ENCODE measurements around the gene MOGAT2. TPM values are rescaled to one million over a fixed set of nuclear protein-coding genes. Genes with fewer than 3 reads are reported as not detected.

MOGAT2 gene
- total RNA-seq, 1 donor from 2014 or later = not detected

DNA sequence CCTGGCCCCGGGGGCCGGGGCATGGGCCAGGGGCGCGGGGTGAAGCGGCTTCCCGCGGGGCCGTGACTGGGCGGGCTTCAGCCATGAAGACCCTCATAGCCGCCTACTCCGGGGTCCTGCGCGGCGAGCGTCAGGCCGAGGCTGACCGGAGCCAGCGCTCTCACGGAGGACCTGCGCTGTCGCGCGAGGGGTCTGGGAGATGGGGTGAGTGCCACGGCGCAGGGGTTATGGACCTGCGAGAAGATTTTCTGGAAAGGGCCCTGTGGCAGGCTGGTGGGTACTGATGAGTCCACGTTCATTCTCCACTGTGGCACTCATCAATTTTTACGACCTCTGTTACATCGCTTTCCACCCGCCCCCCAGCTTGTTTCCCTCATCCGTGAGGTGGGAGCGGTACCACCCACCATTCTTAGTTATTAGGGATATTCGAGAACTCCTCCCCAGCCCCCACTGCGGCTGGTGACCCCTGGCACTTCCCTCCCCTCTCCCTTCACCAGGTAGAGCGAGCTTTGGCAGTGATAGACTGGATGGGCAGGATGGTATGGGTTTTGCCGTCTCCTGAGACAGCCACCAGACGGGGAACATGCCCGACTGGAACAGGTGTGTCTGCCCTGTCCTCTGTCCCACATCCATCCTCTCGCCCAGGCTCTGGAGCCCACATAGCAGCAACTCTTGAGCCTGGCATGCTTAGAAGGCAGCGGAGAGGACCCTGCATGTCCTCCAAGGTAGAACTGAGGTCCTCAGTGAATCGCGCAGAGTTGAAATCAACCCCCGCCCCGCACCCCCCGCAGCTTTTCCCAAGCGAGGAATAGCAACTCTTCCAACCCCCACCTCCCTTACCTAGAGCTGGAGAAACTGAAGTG lies 51.5 kb downstream of the MOGAT2 start:
- Histone ChIP-seq H3K79me2 (ENCODE audit: insufficient read depth, low read length) (no peaks in the 10 kb centered on the region), H2AFZ (ENCODE audit: low read depth, low read length) (peak overlapping the region; percentile 86), H3K36me3 (ENCODE audit: insufficient read depth, low read length) (no peaks in the 10 kb centered on the region), H3K9ac (ENCODE audit: low read length) (peak overlapping the region; percentile 84), H4K20me1 (ENCODE audit: insufficient read depth, low read length) (no peaks in the 10 kb centered on the region), H3K27me3 (ENCODE audit: insufficient read depth, low read length) (peaks cover 31% of the 10 kb centered on the region), H3K4me1 (ENCODE audit: insufficient read depth, low read length) (peaks cover 10% of the 10 kb centered on the region), H3K9me3 (ENCODE audit: insufficient read depth, low read depth, low read length) (no peaks in the 10 kb centered on the region), H3K4me3 (ENCODE audit: insufficient read depth, low read depth, low read length) (peak overlapping the region; percentile 51), H3K27ac (ENCODE audit: low read depth, low read length) (no peak overlapping the region), H3K4me2 (ENCODE audit: low read length) (peak overlapping the region; percentile 92)
- Mint-ChIP-seq H3K27me3 (ENCODE audit: low read depth, unreplicated experiment) (peaks cover 76% of the 10 kb centered on the region), H3K4me3 (ENCODE audit: unreplicated experiment) (peak overlapping the region; percentile 41), H3K9me3 (ENCODE audit: unreplicated experiment) (peaks cover 7% of the 10 kb centered on the region), H3K36me3 (ENCODE audit: low read depth, unreplicated experiment) (peaks cover 1% of the 10 kb centered on the region), H3K4me1 (ENCODE audit: low read depth, unreplicated experiment) (no peaks in the 10 kb centered on the region), H3K27ac (ENCODE audit: unreplicated experiment) (no peak overlapping the region)
- TF ChIP-seq, protein P1, sequence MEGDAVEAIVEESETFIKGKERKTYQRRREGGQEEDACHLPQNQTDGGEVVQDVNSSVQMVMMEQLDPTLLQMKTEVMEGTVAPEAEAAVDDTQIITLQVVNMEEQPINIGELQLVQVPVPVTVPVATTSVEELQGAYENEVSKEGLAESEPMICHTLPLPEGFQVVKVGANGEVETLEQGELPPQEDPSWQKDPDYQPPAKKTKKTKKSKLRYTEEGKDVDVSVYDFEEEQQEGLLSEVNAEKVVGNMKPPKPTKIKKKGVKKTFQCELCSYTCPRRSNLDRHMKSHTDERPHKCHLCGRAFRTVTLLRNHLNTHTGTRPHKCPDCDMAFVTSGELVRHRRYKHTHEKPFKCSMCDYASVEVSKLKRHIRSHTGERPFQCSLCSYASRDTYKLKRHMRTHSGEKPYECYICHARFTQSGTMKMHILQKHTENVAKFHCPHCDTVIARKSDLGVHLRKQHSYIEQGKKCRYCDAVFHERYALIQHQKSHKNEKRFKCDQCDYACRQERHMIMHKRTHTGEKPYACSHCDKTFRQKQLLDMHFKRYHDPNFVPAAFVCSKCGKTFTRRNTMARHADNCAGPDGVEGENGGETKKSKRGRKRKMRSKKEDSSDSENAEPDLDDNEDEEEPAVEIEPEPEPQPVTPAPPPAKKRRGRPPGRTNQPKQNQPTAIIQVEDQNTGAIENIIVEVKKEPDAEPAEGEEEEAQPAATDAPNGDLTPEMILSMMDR (IDR thresholded peaks at IDR 0.05; ENCODE audit: insufficient read depth, low read depth, low read length) = no peak
- TF ChIP-seq EZH2 (IDR thresholded peaks at IDR 0.05; ENCODE audit: insufficient read depth, low read length) = peak; percentile 88
- no peak for FAIRE-seq
- no peak for DNase-seq (ENCODE audit: low read depth)

DNA sequence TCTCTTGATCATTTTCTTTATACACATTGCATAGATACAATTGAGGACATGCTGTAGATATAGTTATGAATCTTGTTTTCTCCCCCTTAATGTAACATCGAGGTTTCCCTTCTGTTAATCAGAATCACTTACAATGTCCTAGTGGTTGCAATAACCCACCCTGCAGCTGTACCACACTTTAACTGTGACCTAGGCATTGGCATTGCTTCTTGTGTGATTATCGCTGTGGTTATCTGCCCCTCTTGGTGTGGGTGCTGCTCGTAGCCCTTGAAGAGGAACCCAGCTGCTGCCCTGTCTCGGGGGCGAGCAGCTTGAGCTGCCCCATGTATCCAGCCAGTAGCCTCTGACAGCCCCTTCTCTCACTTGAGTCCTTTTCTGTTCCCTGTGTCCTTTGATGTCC lies 52.5 kb downstream of the MOGAT2 start:
- no peak for DNase-seq (ENCODE audit: low read depth)
- no peak overlapping the region for H2AFZ ChIP-seq (ENCODE audit: low read depth, low read length)
- Mint-ChIP-seq H3K27ac (ENCODE audit: unreplicated experiment) (no peak overlapping the region), H3K4me3 (ENCODE audit: unreplicated experiment) (no peak overlapping the region), H3K27me3 (ENCODE audit: low read depth, unreplicated experiment) (peaks cover 78% of the 10 kb centered on the region), H3K36me3 (ENCODE audit: low read depth, unreplicated experiment) (peaks cover 1% of the 10 kb centered on the region), H3K9me3 (ENCODE audit: unreplicated experiment) (peaks cover 7% of the 10 kb centered on the region), H3K4me1 (ENCODE audit: low read depth, unreplicated experiment) (no peaks in the 10 kb centered on the region)
- peaks cover 10% of the 10 kb centered on the region for H3K4me1 ChIP-seq (ENCODE audit: insufficient read depth, low read length)
- no peak for TF ChIP-seq EZH2 (IDR thresholded peaks at IDR 0.05; ENCODE audit: insufficient read depth, low read length)
- TF ChIP-seq, protein P1 (IDR thresholded peaks at IDR 0.05; ENCODE audit: insufficient read depth, low read depth, low read length) = no peak
- no peak overlapping the region for H3K4me3 ChIP-seq (ENCODE audit: insufficient read depth, low read depth, low read length)
- peaks cover 31% of the 10 kb centered on the region for H3K27me3 ChIP-seq (ENCODE audit: insufficient read depth, low read length)
- H3K4me2 ChIP-seq (ENCODE audit: low read length) = no peak overlapping the region
- no peaks in the 10 kb centered on the region for H3K79me2 ChIP-seq (ENCODE audit: insufficient read depth, low read length)
- no peak overlapping the region for H3K9ac ChIP-seq (ENCODE audit: low read length)
- no peaks in the 10 kb centered on the region for H3K9me3 ChIP-seq (ENCODE audit: insufficient read depth, low read depth, low read length)
- no peaks in the 10 kb centered on the region for H4K20me1 ChIP-seq (ENCODE audit: insufficient read depth, low read length)
- no peaks in the 10 kb centered on the region for H3K36me3 ChIP-seq (ENCODE audit: insufficient read depth, low read length)
- no peak for FAIRE-seq
- H3K27ac ChIP-seq (ENCODE audit: low read depth, low read length) = no peak overlapping the region

Data from astrocyte (in vitro differentiated cells and primary cell).